T-cell (primary cell): ENCODE results near the gene HLX. TPM values are rescaled to one million over a fixed set of nuclear protein-coding genes. Genes with fewer than 3 reads are reported as not detected.

Experiments used
- ATAC-seq, 4 experiments: fragments of 200-7000 bp in 3 of 4; fragments of 150-1000 bp in 1 of 4; cut with Tn5 transposase; replicated peaks in 1 of 4; 1 replicate in 3 of 4; 2 replicates in 1 of 4; pipeline ENCODE4 v1.10.0; 2021; ENCODE audit warnings: moderate library complexity in 3 of 4, mild to moderate bottlenecking in 2 of 4, moderate number of reproducible peaks in 1 of 4
- CTCF ChIA-PET, 2 donors: fragments of 300-600 bp; sonication (Branson Sonifier 250); formaldehyde crosslinking; loops; one replicate each; lab custom pipeline; 2022; ENCODE audit warnings: antibody characterized with exemption in 2 of 2; lab: Charles Lee
- POLR2A ChIA-PET, 2 donors: fragments of 300-600 bp; sonication (Branson Sonifier 250); formaldehyde crosslinking; loops; one replicate each; lab custom pipeline; 2022; ENCODE audit warnings: antibody characterized with exemption in 2 of 2; lab: Charles Lee
- DNase-seq, 35 experiments: peaks; one replicate each; pipeline versions ENCODE4 v3.0.0 to v3.0.0-alpha.2; 2013 to 2023
- H3K27ac ChIP-seq: one replicate; pipeline ENCODE4 v1.5.1; 2013; ENCODE audit warnings: low read length
- H3K27me3 ChIP-seq, 2 experiments: replicated peaks in 1 of 2; 1 replicate in 1 of 2; 2 replicates in 1 of 2; pipeline versions ENCODE4 v1.6.1 to v1.7.0; 2013; ENCODE audit warnings: low read length in 1 of 2, mixed read lengths in 1 of 2; ENCODE audit not compliant: control insufficient read depth in 2 of 2, insufficient read depth in 2 of 2; ENCODE audit errors: extremely low read depth in 1 of 2
- H3K36me3 ChIP-seq, 2 donors: 1 replicate in 1 of 2; 2 replicates in 1 of 2; pipeline versions ENCODE4 v1.6.1 to v1.7.0; 2013; ENCODE audit warnings: low read length in 1 of 2; ENCODE audit not compliant: control insufficient read depth in 2 of 2, insufficient read depth in 1 of 2; ENCODE audit errors: extremely low read depth in 1 of 2
- H3K4me1 ChIP-seq, 2 experiments: 1 replicate in 1 of 2; 2 replicates in 1 of 2; pipeline versions ENCODE4 v1.6.1 to v1.7.0; 2013; ENCODE audit warnings: low read length in 2 of 2, mixed read lengths in 1 of 2; ENCODE audit not compliant: insufficient read depth in 2 of 2, control insufficient read depth in 1 of 2; ENCODE audit errors: extremely low read depth in 1 of 2
- H3K4me3 ChIP-seq, 2 donors: 1 replicate in 1 of 2; 2 replicates in 1 of 2; pipeline versions ENCODE4 v1.5.1 to v1.7.0; 2013; ENCODE audit warnings: mild to moderate bottlenecking in 2 of 2, low read length in 1 of 2, moderate library complexity in 1 of 2; ENCODE audit not compliant: control insufficient read depth in 1 of 2; ENCODE audit errors: extremely low read depth in 1 of 2
- H3K9me3 ChIP-seq: 2 replicates; pipeline ENCODE4 v1.7.0; 2013
- H3K27ac Mint-ChIP-seq, 2 donors: one replicate each; pipeline ENCODE4 v1.8.0; 2020 to 2021; ENCODE audit warnings: mild to moderate bottlenecking in 2 of 2, mixed read lengths in 2 of 2
- H3K27me3 Mint-ChIP-seq, 2 donors: one replicate each; pipeline ENCODE4 v1.8.0; 2021 to 2022; ENCODE audit warnings: mixed read lengths in 2 of 2
- H3K36me3 Mint-ChIP-seq: one replicate; pipeline ENCODE4 v1.8.0; 2021; ENCODE audit warnings: mixed read lengths
- H3K4me1 Mint-ChIP-seq, 3 donors: one replicate each; pipeline ENCODE4 v1.8.0; 2020 to 2022; ENCODE audit warnings: mixed read lengths in 3 of 3, mild to moderate bottlenecking in 1 of 3
- H3K4me3 Mint-ChIP-seq, 3 donors: one replicate each; pipeline ENCODE4 v1.8.0; 2020 to 2022; ENCODE audit warnings: mild to moderate bottlenecking in 3 of 3, mixed read lengths in 3 of 3, moderate library complexity in 3 of 3
- H3K9me3 Mint-ChIP-seq, 3 donors: one replicate each; pipeline ENCODE4 v1.8.0; 2020 to 2022; ENCODE audit warnings: mixed read lengths in 3 of 3
- WGBS: methylation state at CpG from one replicate; pipeline ENCODE4 v1.1.5; 2013; ENCODE audit warnings: missing lambda C conversion rate; ENCODE audit not compliant: insufficient coverage; 5-methylcytosine and 5-hydroxymethylcytosine counted together
- total RNA-seq, 35 experiments: library from RNA in 6 of 35; stranded (reverse) in 6 of 35; fragments of 120-200 nt in 1 of 35; gene quantifications; one replicate each; pipeline versions ENCODE4 v1.2.1 to v1.2.4 and lab custom pipeline; 2013 to 2026

The HLX gene
- total RNA-seq, 5 donors from 2014 or later (not counting 1 experiment from before 2014, with no cell fraction given), result 0.18 to 0.46 (median 0.37) TPM; not detected in 1

DNA sequence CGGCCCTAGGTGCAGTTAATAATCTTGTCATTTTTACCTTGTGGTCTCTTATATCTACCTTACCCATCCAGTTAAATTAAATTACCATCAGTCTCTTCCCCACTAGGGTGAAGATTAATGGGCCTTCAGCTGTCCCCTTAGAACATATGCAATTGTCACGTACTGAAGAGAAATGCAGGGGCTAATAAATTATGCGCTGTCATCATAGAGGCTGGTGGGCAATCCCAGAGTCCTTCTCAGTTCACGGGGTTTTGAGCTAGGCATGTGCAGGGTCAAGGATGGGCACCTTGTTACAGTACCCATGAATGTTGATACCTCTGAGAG is 35.8 kb downstream of the HLX start:
- no peak overlapping the region for H3K4me3 ChIP-seq
- 43% methylated on average over 3 of the region's 4 CpGs for WGBS
- Mint-ChIP-seq H3K4me1 (no peaks in the 10 kb centered on the region), H3K4me3 (no peak overlapping the region), H3K27me3 (peaks cover 3 to 16% of the 10 kb centered on the region in 2 donors), H3K9me3 (peaks cover 0 to 2% (median 0%) of the 10 kb centered on the region in 3 donors), H3K36me3 (no peaks in the 10 kb centered on the region), H3K27ac (no peak overlapping the region)
- CTCF ChIA-PET, result no interaction called here
- no peaks in the 10 kb centered on the region for H3K36me3 ChIP-seq
- no peaks in the 10 kb centered on the region for H3K9me3 ChIP-seq
- no peak overlapping the region for H3K27ac ChIP-seq
- no peaks in the 10 kb centered on the region for H3K27me3 ChIP-seq
- ATAC-seq (no peak), DNase-seq (no peak)
- no peaks in the 10 kb centered on the region for H3K4me1 ChIP-seq
- POLR2A ChIA-PET, result no interaction called here

DNA sequence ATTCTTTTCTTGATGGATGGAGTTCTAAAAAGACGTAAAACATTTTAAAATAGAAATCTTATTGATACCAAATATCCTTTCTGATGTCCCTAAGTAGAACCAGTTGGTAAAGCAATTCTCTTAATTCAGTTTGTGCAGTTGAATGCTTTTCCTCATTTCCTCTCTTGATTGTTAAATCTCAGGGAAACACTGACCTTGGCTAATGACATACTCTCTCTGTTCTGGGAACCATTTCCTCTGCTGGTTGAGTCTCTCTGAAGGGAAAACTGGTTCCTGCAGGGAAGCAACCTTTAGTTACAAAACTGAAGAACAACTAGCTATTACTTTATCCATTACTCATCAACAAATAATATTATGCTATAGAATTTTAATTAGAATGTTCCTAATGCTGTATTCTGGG is 36.7 kb downstream of the HLX start:
- ATAC-seq, result no peak
- Mint-ChIP-seq H3K27me3 (peaks cover 3 to 15% of the 10 kb centered on the region in 2 donors), H3K27ac (no peak overlapping the region), H3K4me1 (no peaks in the 10 kb centered on the region), H3K36me3 (no peaks in the 10 kb centered on the region), H3K9me3 (peaks cover 0 to 4% (median 0%) of the 10 kb centered on the region in 3 donors), H3K4me3 (no peak overlapping the region)
- Histone ChIP-seq H3K27me3 (no peaks in the 10 kb centered on the region), H3K9me3 (no peaks in the 10 kb centered on the region), H3K36me3 (no peaks in the 10 kb centered on the region), H3K4me3 (no peak overlapping the region), H3K4me1 (no peaks in the 10 kb centered on the region), H3K27ac (no peak overlapping the region)
- POLR2A ChIA-PET, result no interaction called here
- no CpG with 5 or more reads among the region's 1 CpG for WGBS
- DNase-seq, result no peak
- CTCF ChIA-PET, result no interaction called here

DNA sequence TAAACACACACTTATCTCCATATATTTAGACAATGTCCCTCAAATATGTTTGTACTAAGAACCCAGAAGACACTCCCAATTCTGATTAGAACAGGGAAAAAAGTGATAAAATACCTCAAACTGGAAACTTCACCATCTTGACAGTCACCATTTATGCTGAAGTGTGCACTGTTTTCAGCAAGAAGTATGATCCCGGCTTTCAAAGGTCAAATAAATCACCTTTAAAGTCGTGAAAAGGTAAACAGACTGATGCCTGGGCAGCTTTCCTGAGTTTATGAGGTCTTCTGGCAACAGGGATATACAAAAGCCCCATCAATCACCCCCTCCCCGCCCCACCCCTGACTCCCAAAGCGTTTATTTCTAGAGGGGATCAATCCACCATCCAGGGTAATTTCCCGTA is 37.9 kb downstream of the HLX start:
- DNase-seq, result no peak
- no peak for ATAC-seq
- no peak overlapping the region for H3K4me3 Mint-ChIP-seq
- Histone ChIP-seq H3K27ac (no peak overlapping the region), H3K9me3 (no peaks in the 10 kb centered on the region), H3K27me3 (no peaks in the 10 kb centered on the region), H3K4me3 (no peak overlapping the region), H3K4me1 (no peaks in the 10 kb centered on the region), H3K36me3 (no peaks in the 10 kb centered on the region)
- peaks cover 3 to 15% of the 10 kb centered on the region in 2 donors for H3K27me3 Mint-ChIP-seq
- H3K36me3 Mint-ChIP-seq, result no peaks in the 10 kb centered on the region
- no peak overlapping the region for H3K27ac Mint-ChIP-seq
- H3K4me1 Mint-ChIP-seq, result no peaks in the 10 kb centered on the region
- POLR2A ChIA-PET, result no interaction called here
- CTCF ChIA-PET, result no interaction called here
- WGBS, result 60% methylated on average over 2 of the region's 5 CpGs
- peaks cover 0 to 4% (median 0%) of the 10 kb centered on the region in 3 donors for H3K9me3 Mint-ChIP-seq

DNA sequence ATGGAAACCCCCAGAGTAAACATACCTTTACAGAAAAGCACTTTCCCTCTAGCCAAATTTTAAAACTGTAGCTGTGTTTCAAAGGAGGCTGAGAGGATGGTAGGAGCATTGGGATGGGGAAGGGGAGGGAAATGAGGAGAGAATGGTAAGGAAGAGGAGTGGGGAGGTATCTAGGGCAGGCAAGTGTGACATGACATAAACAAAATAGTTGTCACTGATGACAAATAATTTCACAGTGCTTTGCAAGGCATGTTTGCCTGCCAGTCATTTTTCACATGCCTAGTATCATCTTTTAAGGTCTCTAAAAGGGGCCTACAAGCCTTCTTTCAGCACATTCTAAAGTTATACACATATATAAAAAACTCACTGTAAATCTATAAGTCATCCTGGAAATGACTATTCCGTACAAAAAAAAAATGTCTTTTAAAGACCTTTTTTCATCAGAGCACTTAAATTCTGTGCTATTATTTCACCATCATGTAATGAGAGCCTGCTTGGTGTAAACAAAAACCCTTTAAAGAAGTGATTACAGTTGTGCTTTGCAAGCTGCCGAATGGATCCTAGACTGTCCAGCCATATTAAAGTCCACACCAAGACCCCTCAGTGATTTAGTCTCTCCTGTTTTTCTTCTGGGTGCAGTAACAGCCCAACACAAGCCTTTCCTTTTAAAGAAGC is 38.4 kb downstream of the HLX start:
- Mint-ChIP-seq H3K4me3 (no peak overlapping the region), H3K36me3 (no peaks in the 10 kb centered on the region), H3K9me3 (peaks cover 0 to 4% (median 0%) of the 10 kb centered on the region in 3 donors), H3K4me1 (no peaks in the 10 kb centered on the region), H3K27ac (no peak overlapping the region), H3K27me3 (peaks cover 3 to 15% of the 10 kb centered on the region in 2 donors)
- no peaks in the 10 kb centered on the region for H3K36me3 ChIP-seq
- no peak overlapping the region for H3K4me3 ChIP-seq
- POLR2A ChIA-PET, result no interaction called here
- no peak for DNase-seq
- WGBS, result 88% methylated on average over 1 of the region's 2 CpGs
- H3K27me3 ChIP-seq, result no peaks in the 10 kb centered on the region
- CTCF ChIA-PET, result no interaction called here
- H3K27ac ChIP-seq, result no peak overlapping the region
- H3K4me1 ChIP-seq, result no peaks in the 10 kb centered on the region
- no peaks in the 10 kb centered on the region for H3K9me3 ChIP-seq
- no peak for ATAC-seq

- Histone ChIP-seq H3K36me3 (no peaks in the 10 kb centered on the region), H3K27ac (no peak overlapping the region), H3K9me3 (no peaks in the 10 kb centered on the region), H3K4me1 (no peaks in the 10 kb centered on the region), H3K27me3 (no peaks in the 10 kb centered on the region), H3K4me3 (no peak overlapping the region)
- no CpG with 5 or more reads among the region's 1 CpG for WGBS
- no peak for DNase-seq
- CTCF ChIA-PET, result no interaction called here
- H3K27ac Mint-ChIP-seq, result no peak overlapping the region
- peaks cover 0 to 4% (median 0%) of the 10 kb centered on the region in 3 donors for H3K9me3 Mint-ChIP-seq
- no peaks in the 10 kb centered on the region for H3K4me1 Mint-ChIP-seq
- peaks cover 3 to 15% of the 10 kb centered on the region in 2 donors for H3K27me3 Mint-ChIP-seq
- no peak for ATAC-seq
- no peak overlapping the region for H3K4me3 Mint-ChIP-seq
- no peaks in the 10 kb centered on the region for H3K36me3 Mint-ChIP-seq
- POLR2A ChIA-PET, result no interaction called here
These were observed 39.2 kb downstream of the HLX start for GRCh38 chr1:220918285-220918951.

GRCh38 chr1:220920967-220921366 is 41.7 kb downstream of the HLX start:
- peaks cover 0 to 4% (median 0%) of the 10 kb centered on the region in 3 donors for H3K9me3 Mint-ChIP-seq
- no peaks in the 10 kb centered on the region for H3K4me1 Mint-ChIP-seq
- Histone ChIP-seq H3K27ac (no peak overlapping the region), H3K27me3 (no peaks in the 10 kb centered on the region), H3K4me1 (no peaks in the 10 kb centered on the region), H3K4me3 (no peak overlapping the region), H3K9me3 (no peaks in the 10 kb centered on the region), H3K36me3 (no peaks in the 10 kb centered on the region)
- DNase-seq (no peak), ATAC-seq (no peak)
- POLR2A ChIA-PET, result no interaction called here
- no peak overlapping the region for H3K27ac Mint-ChIP-seq
- no peak overlapping the region for H3K4me3 Mint-ChIP-seq
- H3K36me3 Mint-ChIP-seq, result no peaks in the 10 kb centered on the region
- no peaks in the 10 kb centered on the region for H3K27me3 Mint-ChIP-seq
- no CpG with 5 or more reads among the region's 2 CpGs for WGBS
- CTCF ChIA-PET, result no interaction called here
